Measurements from ENCODE around the gene MAX. TPM values are rescaled to one million over a fixed set of nuclear protein-coding genes. Genes with fewer than 3 reads are reported as not detected.

The MAX gene
- total RNA-seq, 6 experiments from 2014 or later: 79.0 to 95.6 (median 81.9) TPM

- H3K9me3 Mint-ChIP-seq: peaks cover 3% of the 10 kb centered on the region; the same call in 1 of the 2 replicates
- no peak for DNase-seq
- peaks cover 30% of the 10 kb centered on the region for H3K4me1 Mint-ChIP-seq (ENCODE audit: low read depth)
- no peak overlapping the region for H3K4me3 Mint-ChIP-seq
- no peak for TF ChIP-seq CTCF (IDR thresholded peaks at IDR 0.05)
- peaks cover 62% of the 10 kb centered on the region for H3K36me3 Mint-ChIP-seq (ENCODE audit: low read depth)
- H3K27me3 Mint-ChIP-seq (ENCODE audit: insufficient read depth): no peaks in the 10 kb centered on the region
- H3K27ac Mint-ChIP-seq: no peak overlapping the region
Measured at GRCh38 chr14:65080960-65081747, 21.2 kb downstream of the MAX start.

GRCh38 chr14:65079768-65080167 is 22.5 kb downstream of the MAX start:
- DNase-seq: no peak
- Mint-ChIP-seq H3K4me1 (ENCODE audit: low read depth) (peaks cover 16% of the 10 kb centered on the region), H3K9me3 (no peaks in the 10 kb centered on the region), H3K27me3 (ENCODE audit: insufficient read depth) (no peaks in the 10 kb centered on the region), H3K27ac (no peak overlapping the region), H3K36me3 (ENCODE audit: low read depth) (peaks cover 62% of the 10 kb centered on the region), H3K4me3 (no peak overlapping the region)
- no peak for TF ChIP-seq CTCF (IDR thresholded peaks at IDR 0.05)

GRCh38 chr14:65079201-65079600 is 23.1 kb downstream of the MAX start:
- no peak for TF ChIP-seq CTCF (IDR thresholded peaks at IDR 0.05)
- no peak for DNase-seq
- Mint-ChIP-seq H3K27me3 (ENCODE audit: insufficient read depth) (no peaks in the 10 kb centered on the region), H3K27ac (no peak overlapping the region), H3K36me3 (ENCODE audit: low read depth) (peaks cover 62% of the 10 kb centered on the region), H3K9me3 (no peaks in the 10 kb centered on the region), H3K4me1 (ENCODE audit: low read depth) (peaks cover 10% of the 10 kb centered on the region), H3K4me3 (no peak overlapping the region)

- H3K4me3 Mint-ChIP-seq: no peak overlapping the region
- H3K27me3 Mint-ChIP-seq (ENCODE audit: insufficient read depth): no peaks in the 10 kb centered on the region
- no peaks in the 10 kb centered on the region for H3K9me3 Mint-ChIP-seq
- peaks cover 54% of the 10 kb centered on the region for H3K36me3 Mint-ChIP-seq (ENCODE audit: low read depth)
- no peak for DNase-seq
- TF ChIP-seq CTCF (IDR thresholded peaks at IDR 0.05): no peak
- H3K27ac Mint-ChIP-seq: no peak overlapping the region
- H3K4me1 Mint-ChIP-seq (ENCODE audit: low read depth): peaks cover 5% of the 10 kb centered on the region; the same call in 1 of the 2 replicates
Measured at GRCh38 chr14:65077318-65077717, 25.0 kb downstream of the MAX start.

GRCh38 chr14:65075628-65076325 is 26.5 kb downstream of the MAX start:
- no peaks in the 10 kb centered on the region for H3K27me3 Mint-ChIP-seq (ENCODE audit: insufficient read depth)
- no peak overlapping the region for H3K4me3 Mint-ChIP-seq
- TF ChIP-seq CTCF (IDR thresholded peaks at IDR 0.05): no peak
- DNase-seq: no peak
- H3K27ac Mint-ChIP-seq: no peak overlapping the region
- peaks cover 43% of the 10 kb centered on the region for H3K36me3 Mint-ChIP-seq (ENCODE audit: low read depth)
- no peaks in the 10 kb centered on the region for H3K9me3 Mint-ChIP-seq
- no peaks in the 10 kb centered on the region for H3K4me1 Mint-ChIP-seq (ENCODE audit: low read depth)

Data from HFFc6 (cell line).